NCI-H748 (cell line): ENCODE results near the gene GORASP2.

ENCODE experiments used
- DNase-seq: peaks from one replicate; lab custom pipeline; 2025; ENCODE audit not compliant: unreplicated experiment; lab: John Stamatoyannopoulos, UW

GORASP2 gene

DNA sequence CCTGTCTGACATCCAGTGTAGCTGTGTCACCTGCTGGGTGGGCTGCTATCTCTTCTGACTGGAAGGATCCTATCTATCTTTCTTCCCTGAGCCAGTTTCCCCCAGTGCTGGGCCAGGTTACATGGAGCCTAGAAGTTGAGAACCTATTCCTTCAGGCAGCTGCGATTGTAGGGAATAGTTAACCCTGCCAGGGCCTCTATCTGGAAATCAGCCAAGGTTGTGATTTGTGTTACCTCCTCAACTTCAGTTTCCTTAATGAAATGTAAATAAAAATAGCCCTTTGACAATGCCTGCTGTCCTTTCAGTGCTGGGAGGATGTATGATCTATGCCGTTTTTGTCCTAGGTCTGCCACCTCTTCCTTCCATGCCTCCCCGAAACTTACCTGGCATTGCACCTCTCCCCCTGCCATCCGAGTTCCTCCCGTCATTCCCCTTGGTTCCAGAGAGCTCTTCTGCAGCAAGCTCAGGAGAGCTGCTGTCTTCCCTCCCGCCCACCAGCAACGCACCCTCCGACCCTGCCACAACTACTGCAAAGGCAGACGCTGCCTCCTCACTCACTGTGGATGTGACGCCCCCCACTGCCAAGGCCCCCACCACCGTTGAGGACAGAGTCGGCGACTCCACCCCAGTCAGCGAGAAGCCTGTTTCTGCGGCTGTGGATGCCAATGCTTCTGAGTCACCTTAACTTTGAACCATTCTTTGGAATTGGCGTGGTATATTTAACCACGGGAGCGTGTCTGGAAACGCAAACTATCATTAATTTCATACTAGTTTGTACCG is 36.6 kb downstream of the GORASP2 start:
- no peak for DNase-seq

- no peak for DNase-seq
Observed at GRCh38 chr2:170966648-170967396, 37.8 kb downstream of the GORASP2 start.

DNA sequence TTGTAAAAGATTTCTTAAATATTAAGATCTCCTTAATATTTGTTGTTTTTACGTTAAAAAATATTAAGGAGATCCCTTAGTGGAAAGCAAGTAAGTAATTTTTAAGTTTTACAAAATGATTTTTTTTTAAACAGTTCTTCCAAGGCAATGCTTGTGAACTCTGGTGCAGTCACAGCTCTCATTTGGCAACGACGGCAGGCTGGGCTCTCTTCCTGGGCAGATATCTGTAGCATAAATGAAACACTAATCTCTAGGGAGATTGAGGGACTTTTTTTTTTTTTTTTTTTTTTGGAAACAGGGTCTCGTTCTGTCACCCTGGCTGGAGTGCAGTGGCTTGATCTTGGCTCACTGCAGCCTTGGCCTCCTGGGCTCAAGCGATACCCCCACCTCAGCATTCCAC is 38.5 kb downstream of the GORASP2 start:
- DNase-seq, result no peak

GRCh38 chr2:170968205-170969003 is 39.4 kb downstream of the GORASP2 start:
- no peak for DNase-seq

- no peak for DNase-seq
Observed at GRCh38 chr2:170969030-170969429, 40.0 kb downstream of the GORASP2 start.

DNA sequence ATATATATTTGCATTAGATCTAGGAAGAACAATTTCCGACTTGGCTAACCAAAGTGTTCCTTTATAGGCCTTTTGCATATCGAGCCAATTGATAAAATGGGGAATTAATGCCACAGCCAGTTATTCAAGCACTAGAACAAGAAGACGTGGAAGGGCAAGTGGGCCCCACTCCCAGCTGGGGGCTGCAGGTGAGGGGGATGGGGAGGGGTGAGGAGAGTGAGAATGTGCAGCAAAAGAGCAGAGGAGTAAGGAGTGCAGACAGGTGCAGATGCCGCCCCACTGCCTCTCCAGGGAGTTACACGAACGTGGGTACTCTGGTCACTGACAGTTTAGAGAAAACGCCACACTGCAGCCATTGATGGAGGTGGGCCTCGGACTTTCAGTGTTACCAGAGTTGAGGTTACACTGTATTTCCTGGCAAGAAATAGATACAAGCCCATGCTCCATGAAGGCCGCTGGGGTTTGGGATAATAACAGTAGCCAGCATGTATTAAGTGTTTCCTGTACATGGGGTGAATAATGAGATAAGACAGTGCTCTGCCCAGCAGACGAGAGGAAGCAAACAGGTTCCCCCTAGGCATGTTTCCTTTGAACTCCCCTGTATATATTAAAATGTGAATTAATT is 40.9 kb downstream of the GORASP2 start:
- no peak for DNase-seq

- DNase-seq, result no peak
Observed at GRCh38 chr2:170971071-170971470, 42.0 kb downstream of the GORASP2 start.

- peak; percentile 44 for DNase-seq
Observed at GRCh38 chr2:170972296-170973224, 43.5 kb downstream of the GORASP2 start.

DNA sequence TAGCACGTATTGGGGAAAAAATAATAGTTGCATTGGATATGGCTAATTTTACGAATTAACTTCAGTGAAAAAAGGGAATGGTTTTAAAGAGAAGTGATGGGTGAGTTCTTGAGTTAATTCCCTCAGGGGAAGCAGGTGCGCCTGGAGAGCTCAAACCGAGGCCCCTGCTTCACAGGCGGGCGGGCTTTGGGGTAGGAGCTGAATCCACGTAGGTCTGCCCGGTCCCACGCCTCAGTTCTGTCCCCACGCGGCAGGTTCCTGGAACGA is 44.1 kb downstream of the GORASP2 start:
- no peak for DNase-seq

- peak; percentile 93 for DNase-seq
Observed at GRCh38 chr2:170973492-170974303, 44.6 kb downstream of the GORASP2 start.

DNA sequence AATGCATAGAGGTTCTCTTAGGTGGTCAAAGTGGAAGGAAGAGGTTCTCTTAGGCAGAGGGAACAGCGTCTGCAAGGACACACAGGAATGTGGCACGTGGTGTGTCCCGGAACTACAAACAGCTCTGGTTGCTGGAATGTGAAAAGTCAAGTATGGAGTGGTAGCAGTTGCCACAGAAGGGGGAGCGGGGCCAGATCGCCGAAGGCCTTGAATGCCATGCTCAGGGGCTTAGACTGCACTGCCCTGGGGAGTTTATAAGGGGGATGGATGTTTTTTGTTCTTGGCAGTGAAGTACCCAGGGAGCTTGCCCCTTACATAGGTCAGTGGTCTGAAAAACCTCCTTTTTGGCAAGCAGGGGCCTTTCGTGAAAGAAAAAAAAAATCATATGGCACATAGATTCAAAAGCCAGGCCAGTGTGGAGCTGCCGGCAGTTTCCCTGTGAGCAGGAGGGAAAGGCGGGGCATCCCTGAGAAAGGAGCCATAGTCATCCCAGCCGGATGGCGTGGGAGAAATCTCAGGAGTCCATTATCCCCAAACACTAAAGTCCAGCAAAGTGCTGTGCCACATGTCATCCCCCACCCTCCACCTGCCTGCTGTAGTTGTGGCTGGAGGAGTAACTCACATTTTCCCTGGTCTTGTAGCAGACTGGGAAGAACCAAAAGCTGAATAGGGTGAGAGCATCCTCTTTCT is 45.4 kb downstream of the GORASP2 start:
- DNase-seq, result no peak

DNA sequence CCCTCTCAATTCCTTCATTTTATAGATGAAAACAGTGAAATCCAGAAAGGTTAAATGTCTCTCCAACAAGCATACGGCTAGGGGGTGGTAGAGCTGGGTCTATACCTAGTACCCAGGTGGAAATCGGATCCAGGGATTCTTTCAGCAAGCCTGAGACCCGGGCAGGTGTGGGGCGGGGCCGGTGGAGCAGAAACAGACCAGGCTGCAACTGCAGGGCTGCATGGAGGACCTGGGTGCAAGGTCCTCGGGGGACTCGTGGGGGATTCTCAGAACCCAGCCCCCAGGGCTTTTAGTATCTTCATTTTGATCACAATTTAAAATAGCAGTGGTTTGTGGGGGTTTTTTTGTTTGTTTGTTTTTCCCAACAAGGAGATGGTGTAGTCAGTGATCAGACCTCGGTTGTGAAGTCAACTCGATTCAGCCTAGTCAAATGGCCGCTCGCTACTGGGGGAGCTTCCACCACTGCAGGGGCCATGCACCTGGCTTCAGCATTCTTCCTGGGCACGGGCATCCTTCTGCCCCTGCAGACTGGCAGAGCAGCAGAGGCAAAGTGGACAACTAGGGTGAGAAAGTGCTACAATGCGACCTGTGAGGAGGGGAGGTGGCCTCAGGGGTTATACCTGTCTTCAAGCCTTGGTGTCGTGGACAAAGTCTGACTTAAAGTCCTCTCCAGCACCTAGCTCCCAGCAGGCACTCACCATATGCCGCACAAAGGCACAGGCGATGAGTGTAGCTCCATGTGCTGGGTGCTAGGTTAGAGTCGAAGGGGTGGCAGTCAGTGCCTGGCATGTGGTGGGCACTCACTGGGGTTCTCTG is 46.3 kb downstream of the GORASP2 start:
- peak; percentile 15 for DNase-seq

- no peak for DNase-seq
Observed at GRCh38 chr2:170975943-170976270, 46.9 kb downstream of the GORASP2 start.

- no peak for DNase-seq
Observed at GRCh38 chr2:170984079-170984478, 55.0 kb downstream of the GORASP2 start.

DNA sequence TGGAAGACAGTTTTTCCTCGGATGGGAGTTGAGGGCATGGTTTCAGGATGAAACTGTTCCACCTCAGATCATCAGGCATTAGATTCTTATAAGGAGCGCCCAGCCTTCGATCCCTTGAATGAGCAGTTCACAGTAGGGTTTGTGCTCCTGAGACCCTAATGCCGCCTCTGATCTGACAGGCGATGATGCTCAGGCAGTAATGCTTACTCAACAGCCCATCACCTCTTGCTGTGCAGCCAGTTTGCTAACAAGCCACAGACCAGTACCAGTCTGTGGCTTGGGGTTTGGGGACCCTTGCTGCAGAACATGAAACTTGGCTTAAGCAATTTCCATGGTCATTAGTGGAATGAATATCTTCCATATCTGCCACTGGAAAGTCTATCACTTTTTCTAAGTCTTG is 56.4 kb downstream of the GORASP2 start:
- DNase-seq, result no peak

DNA sequence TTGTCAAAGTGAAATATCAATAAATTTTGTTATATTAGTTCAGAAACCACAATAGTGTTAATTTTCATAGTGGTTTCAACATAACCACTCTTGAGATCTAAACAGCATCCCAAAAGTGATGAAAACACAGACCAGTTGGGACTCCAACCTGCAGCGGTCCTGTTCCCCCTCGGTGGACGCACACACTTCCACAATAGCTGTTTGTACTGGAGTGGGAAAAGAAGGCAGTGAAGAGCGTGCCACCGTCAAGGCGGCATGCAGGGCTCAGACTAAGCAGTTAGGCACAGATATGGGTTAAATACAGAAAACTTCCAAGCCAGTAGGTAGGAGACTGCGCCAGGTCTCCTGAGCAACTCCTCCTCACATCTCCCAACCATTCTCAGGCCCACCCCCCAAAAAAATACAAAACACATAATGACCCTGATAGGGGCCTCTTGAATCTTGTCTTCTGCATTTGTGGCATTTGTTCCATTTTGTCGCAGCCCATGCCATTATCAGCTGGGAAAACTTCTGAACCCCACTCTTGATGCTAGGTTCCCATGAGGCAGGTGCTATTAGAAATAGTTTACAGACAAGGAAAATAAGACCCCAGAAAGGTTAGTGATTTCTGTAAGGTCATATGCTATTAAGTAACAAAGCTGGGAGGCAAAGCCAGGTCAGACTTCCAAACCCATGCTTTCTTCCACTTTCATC is 57.7 kb downstream of the GORASP2 start:
- DNase-seq, result no peak

DNA sequence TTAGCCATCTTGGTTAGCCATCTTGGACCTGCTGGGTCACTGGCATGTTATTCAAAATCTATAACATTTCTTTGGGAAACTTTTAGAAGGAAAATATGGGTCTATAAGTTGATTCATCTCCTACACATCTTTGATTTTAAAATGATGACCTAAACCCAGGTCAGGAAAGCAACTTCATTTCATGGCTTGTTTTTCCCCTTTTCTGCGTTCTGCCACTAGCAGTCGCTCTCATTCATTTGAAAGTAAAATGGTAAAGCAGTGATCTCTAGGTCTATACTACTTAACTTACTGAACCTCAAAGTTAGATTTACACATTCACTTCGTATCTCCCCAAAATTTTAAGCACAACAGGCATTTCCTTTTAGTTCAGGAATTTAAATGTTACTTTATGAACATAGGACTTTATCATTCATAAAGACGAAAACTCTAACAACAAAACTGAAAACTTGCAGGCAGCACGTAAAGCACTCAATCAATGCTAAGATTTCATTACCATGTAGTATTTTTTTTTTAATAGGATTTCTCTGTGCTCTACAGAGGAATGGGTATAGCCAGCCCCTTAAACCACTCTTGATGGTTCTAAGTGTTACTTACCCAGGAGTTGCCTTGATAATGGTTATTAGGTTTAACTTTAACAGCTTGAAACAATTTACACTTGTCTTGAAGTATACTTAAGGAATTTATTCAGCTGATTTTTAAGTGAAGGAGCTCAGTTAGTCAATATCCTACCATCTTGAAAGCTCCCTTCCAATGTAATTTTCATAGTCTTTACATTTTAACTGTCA is 62.5 kb downstream of the GORASP2 start:
- no peak for DNase-seq
